ENCODE results near the gene LGALS14.

DNA sequence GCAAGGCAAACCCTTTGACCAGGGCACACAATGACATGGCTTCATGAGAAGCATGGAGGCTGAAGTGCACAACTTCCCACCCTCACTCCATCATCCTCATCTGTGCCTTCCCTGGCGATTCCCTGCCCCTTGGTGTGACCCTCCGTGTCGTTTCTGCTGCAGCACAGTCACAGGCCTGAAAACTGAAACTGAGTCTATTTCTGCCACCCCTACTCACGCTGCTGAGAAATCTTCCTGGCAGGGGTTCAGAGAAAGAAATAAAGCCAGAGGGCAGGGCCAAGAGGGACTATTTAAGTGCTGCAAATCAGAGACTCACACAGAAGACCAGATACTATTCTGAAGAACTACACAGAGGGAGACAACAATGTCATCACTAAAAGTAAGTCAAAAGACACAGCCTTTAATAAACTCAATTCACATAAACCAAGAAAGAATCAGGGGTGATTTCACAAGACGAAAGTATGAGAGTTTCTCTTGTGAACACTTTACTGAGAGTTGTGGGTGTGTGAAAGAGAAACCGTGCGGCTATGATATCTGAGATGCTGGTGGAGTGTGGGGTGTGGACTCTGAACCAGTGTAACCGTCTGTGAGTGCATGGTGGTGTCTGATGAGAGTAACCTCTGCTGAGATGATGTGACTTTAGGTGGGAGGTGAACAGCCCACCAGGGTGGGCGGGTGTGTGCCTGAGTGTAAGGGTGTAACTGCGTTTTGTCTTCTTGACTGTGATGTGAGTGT is 25.1 kb upstream of the LGALS14 start:
- TF ChIP-seq, protein P1, sequence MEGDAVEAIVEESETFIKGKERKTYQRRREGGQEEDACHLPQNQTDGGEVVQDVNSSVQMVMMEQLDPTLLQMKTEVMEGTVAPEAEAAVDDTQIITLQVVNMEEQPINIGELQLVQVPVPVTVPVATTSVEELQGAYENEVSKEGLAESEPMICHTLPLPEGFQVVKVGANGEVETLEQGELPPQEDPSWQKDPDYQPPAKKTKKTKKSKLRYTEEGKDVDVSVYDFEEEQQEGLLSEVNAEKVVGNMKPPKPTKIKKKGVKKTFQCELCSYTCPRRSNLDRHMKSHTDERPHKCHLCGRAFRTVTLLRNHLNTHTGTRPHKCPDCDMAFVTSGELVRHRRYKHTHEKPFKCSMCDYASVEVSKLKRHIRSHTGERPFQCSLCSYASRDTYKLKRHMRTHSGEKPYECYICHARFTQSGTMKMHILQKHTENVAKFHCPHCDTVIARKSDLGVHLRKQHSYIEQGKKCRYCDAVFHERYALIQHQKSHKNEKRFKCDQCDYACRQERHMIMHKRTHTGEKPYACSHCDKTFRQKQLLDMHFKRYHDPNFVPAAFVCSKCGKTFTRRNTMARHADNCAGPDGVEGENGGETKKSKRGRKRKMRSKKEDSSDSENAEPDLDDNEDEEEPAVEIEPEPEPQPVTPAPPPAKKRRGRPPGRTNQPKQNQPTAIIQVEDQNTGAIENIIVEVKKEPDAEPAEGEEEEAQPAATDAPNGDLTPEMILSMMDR (conservative IDR thresholded peaks at IDR 0.05): no peak
- TF ChIP-seq ZFX (IDR thresholded peaks at IDR 0.05): no peak
